H1 (cell line): ENCODE results near the gene SP5.

Source experiments
- ATF3 ChIP-seq: IDR thresholded peaks from 2 replicates; pipeline ENCODE4 v1.6.1; 2011; ENCODE audit warnings: low read depth, mild to moderate bottlenecking, low read length; ENCODE audit not compliant: insufficient read depth
- CEBPB ChIP-seq: IDR thresholded peaks from 2 replicates; pipeline ENCODE4 v1.6.1; 2012; ENCODE audit warnings: low read depth, low read length
- CHD7 ChIP-seq: fragments of 300-600 bp; sonication (generic); IDR thresholded peaks from 2 replicates; pipeline ENCODE4 v1.7.1; 2012; ENCODE audit warnings: low read length, moderate library complexity, mild to moderate bottlenecking, inconsistent platforms; ENCODE audit not compliant: insufficient replicate concordance
- EZH2 ChIP-seq: fragments of 200-600 bp; sonication (generic); IDR thresholded peaks from 2 replicates; pipeline ENCODE4 v1.7.1; 2012; ENCODE audit warnings: low read depth, mild to moderate bottlenecking, moderate library complexity, low read length, inconsistent platforms; ENCODE audit not compliant: severe bottlenecking
- POLR2A ChIP-seq, 2 experiments: IDR thresholded peaks; 1 replicate in 1 of 2; 2 replicates in 1 of 2; pipeline ENCODE4 v1.6.1; 2011; ENCODE audit warnings: low read depth in 2 of 2, low read length in 2 of 2, mild to moderate bottlenecking in 2 of 2; ENCODE audit errors: control extremely low read depth in 1 of 2
- POLR2AphosphoS5 ChIP-seq: IDR thresholded peaks from 2 replicates; pipeline ENCODE4 v1.6.1; 2011; ENCODE audit warnings: low read depth, low read length
- YY1 ChIP-seq: IDR thresholded peaks from 2 replicates; pipeline ENCODE4 v1.6.1; 2011; ENCODE audit warnings: low read depth, mild to moderate bottlenecking, low read length

GRCh38 chr2:170719810-170720209, 4.7 kb downstream of the SP5 start:
- TF ChIP-seq CHD7 (no peak), CEBPB (no peak), ATF3 (no peak), EZH2 (no peak), POLR2AphosphoS5 (no peak), YY1 (no peak), POLR2A (IDR thresholded peaks at IDR 0.05; ENCODE audit: control extremely low read depth in 1 of 2, low read depth in 2 of 2, low read length in 2 of 2) (no peak)
